PC-3 (cell line): ENCODE measurements around the gene MAML2. TPM values are rescaled to one million over a fixed set of nuclear protein-coding genes. Genes with fewer than 3 reads are reported as not detected.

Experiments
- ATAC-seq: fragments of 200-7000 bp; cut with Tn5 transposase; 2 replicates; pipeline ENCODE4 v1.9.1; 2020; ENCODE audit warnings: mild to moderate bottlenecking, moderate library complexity
- BruUV-seq: library from RNA; stranded (reverse); fragments of 400-500 nt; replicated peaks from 2 replicates; lab custom pipeline; 2021; lab: Mats Ljungman, UMichigan
- CTCF ChIA-PET: fragments of 300-600 bp; sonication (Branson Sonifier 250); formaldehyde crosslinking; loops from one replicate; lab custom pipeline; 2022; ENCODE audit warnings: antibody characterized with exemption; lab: Charles Lee
- POLR2A ChIA-PET: fragments of 300-600 bp; sonication (Branson Sonifier 250); formaldehyde crosslinking; loops from one replicate; lab custom pipeline; 2022; ENCODE audit warnings: antibody characterized with exemption; ENCODE audit not compliant: unreplicated experiment; lab: Charles Lee
- DNase-seq: peaks from one replicate; pipeline ENCODE4 v3.0.0-alpha.2; 2015
- H2AFZ ChIP-seq: fragments of 300-600 bp; sonication (generic); 2 replicates; pipeline ENCODE4 v1.6.0; 2016; ENCODE audit warnings: antibody characterized with exemption, low read length
- H3F3A ChIP-seq: fragments of 300-600 bp; sonication (generic); one replicate; pipeline ENCODE4 v1.6.0; 2017; ENCODE audit warnings: antibody characterized with exemption, low read length, control low read depth, mild to moderate bottlenecking; ENCODE audit not compliant: unreplicated experiment
- H3K27ac ChIP-seq: fragments of 300-600 bp; sonication (generic); 2 replicates; pipeline ENCODE4 v1.5.1; 2016; ENCODE audit warnings: mild to moderate bottlenecking, low read length
- H3K27me3 ChIP-seq: fragments of 300-600 bp; sonication (generic); 2 replicates; pipeline ENCODE4 v1.6.1; 2016; ENCODE audit warnings: low read length, mixed read lengths
- H3K36me3 ChIP-seq: fragments of 300-600 bp; sonication (generic); 2 replicates; pipeline ENCODE4 v1.6.1; 2016; ENCODE audit warnings: low read depth, mixed run types, low read length, mixed read lengths
- H3K4me1 ChIP-seq: fragments of 300-600 bp; sonication (generic); 2 replicates; pipeline ENCODE4 v1.5.1; 2016; ENCODE audit warnings: low read length; ENCODE audit not compliant: insufficient read depth
- H3K4me2 ChIP-seq: fragments of 300-600 bp; sonication (generic); 2 replicates; pipeline ENCODE4 v1.6.0; 2016; ENCODE audit warnings: low read length
- H3K4me3 ChIP-seq: fragments of 300-600 bp; sonication (generic); 2 replicates; pipeline ENCODE4 v1.5.1; 2016; ENCODE audit warnings: mild to moderate bottlenecking, low read length, mixed read lengths
- H3K79me2 ChIP-seq: fragments of 300-600 bp; sonication (generic); 2 replicates; pipeline ENCODE4 v1.6.1; 2017; ENCODE audit warnings: low read length, mixed read lengths
- H3K9ac ChIP-seq: fragments of 300-600 bp; sonication (generic); 2 replicates; pipeline ENCODE4 v1.6.0; 2016; ENCODE audit warnings: mild to moderate bottlenecking, low read length
- H3K9me2 ChIP-seq: fragments of 300-600 bp; sonication (generic); replicated peaks from 2 replicates; pipeline ENCODE4 v1.6.1; 2016; ENCODE audit warnings: mixed run types, low read length, mixed read lengths
- H3K9me3 ChIP-seq: fragments of 300-600 bp; sonication (generic); 2 replicates; pipeline ENCODE4 v1.6.1; 2016; ENCODE audit warnings: low read length, mixed read lengths
- H4K20me1 ChIP-seq: fragments of 300-600 bp; sonication (generic); 2 replicates; pipeline ENCODE4 v1.6.1; 2016; ENCODE audit warnings: low read length, mixed read lengths
- EZH2 ChIP-seq: fragments of 300-600 bp; sonication (generic); IDR thresholded peaks from one replicate; pipeline ENCODE4 v1.6.1; 2017; ENCODE audit warnings: antibody characterized with exemption, mild to moderate bottlenecking, low read length; ENCODE audit not compliant: unreplicated experiment
- EZH2phosphoT487 ChIP-seq: fragments of 300-600 bp; sonication (generic); IDR thresholded peaks from 2 replicates; pipeline ENCODE4 v1.6.1; 2018; ENCODE audit warnings: mild to moderate bottlenecking, antibody characterized with exemption, low read length, borderline replicate concordance
- intact Hi-C: fragments of 100-400 bp; cut with micrococcal nuclease; formaldehyde crosslinking; loops from 2 replicates; pipeline ENCODE4 v1.9.0; 2023
- total RNA-seq: library from RNA; depleted of rRNA; stranded (reverse); fragments of >200 nt; gene quantifications from 2 replicates; pipeline ENCODE4 v1.2.3, GENCODE V29; 2014
- TF ChIP-seq, protein P1 (sequence below): fragments of 300-600 bp; sonication (generic); conservative IDR thresholded peaks from 2 replicates; pipeline ENCODE4 v1.5.1; 2017; ENCODE audit warnings: antibody characterized with exemption, low read depth, mild to moderate bottlenecking, low read length

The MAML2 gene
- total RNA-seq, 1 experiment from 2014 or later = 10.9 TPM

- Histone ChIP-seq H2AFZ (no peak overlapping the region), H3K79me2 (no peaks in the 10 kb centered on the region), H3K9me2 (no peaks in the 10 kb centered on the region), H3K4me1 (peaks cover 49% of the 10 kb centered on the region), H3K36me3 (no peaks in the 10 kb centered on the region), H3K27ac (peak overlapping the region; percentile 91), H3K9me3 (no peaks in the 10 kb centered on the region), H3K9ac (peak overlapping the region; percentile 74), H3K4me2 (peak overlapping the region; percentile 82), H3K4me3 (peak overlapping the region; percentile 53; the same call in 1 of the 2 replicates), H4K20me1 (no peaks in the 10 kb centered on the region), H3F3A (peaks cover 4% of the 10 kb centered on the region), H3K27me3 (no peaks in the 10 kb centered on the region)
- no peak for DNase-seq
- ChIA-PET CTCF (interaction anchor here (0.6 to 1.4 kb wide), 4 partner anchors 10 to 306 kb away, joined by 4 to 11 read pairs (median 6); partner anchors contain the start of gene MAML2), POLR2A (interaction anchor here (1.1 kb wide), 1 partner anchor 306 kb away, joined by 4 read pairs; the partner anchor contains the start of gene MAML2)
- TF ChIP-seq EZH2phosphoT487 (no peak), EZH2 (no peak)
- TF ChIP-seq, protein P1, sequence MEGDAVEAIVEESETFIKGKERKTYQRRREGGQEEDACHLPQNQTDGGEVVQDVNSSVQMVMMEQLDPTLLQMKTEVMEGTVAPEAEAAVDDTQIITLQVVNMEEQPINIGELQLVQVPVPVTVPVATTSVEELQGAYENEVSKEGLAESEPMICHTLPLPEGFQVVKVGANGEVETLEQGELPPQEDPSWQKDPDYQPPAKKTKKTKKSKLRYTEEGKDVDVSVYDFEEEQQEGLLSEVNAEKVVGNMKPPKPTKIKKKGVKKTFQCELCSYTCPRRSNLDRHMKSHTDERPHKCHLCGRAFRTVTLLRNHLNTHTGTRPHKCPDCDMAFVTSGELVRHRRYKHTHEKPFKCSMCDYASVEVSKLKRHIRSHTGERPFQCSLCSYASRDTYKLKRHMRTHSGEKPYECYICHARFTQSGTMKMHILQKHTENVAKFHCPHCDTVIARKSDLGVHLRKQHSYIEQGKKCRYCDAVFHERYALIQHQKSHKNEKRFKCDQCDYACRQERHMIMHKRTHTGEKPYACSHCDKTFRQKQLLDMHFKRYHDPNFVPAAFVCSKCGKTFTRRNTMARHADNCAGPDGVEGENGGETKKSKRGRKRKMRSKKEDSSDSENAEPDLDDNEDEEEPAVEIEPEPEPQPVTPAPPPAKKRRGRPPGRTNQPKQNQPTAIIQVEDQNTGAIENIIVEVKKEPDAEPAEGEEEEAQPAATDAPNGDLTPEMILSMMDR = no peak
- ATAC-seq = no peak
- BruUV-seq = no TSS peak
- intact Hi-C loops = loop anchor here (1.0 to 5.0 kb wide), 5 partner anchors 60 to 352 kb away; partner anchors contain the start of genes CCDC82, CEP57 and MAML2
These were observed 306.1 kb downstream of the MAML2 start for GRCh38 chr11:96036863-96037262.

GRCh38 chr11:96035740-96036078 lies 307.3 kb downstream of the MAML2 start:
- Histone ChIP-seq H3K27ac (peak overlapping the region; percentile 82; the same call in 1 of the 2 replicates), H3F3A (peaks cover 4% of the 10 kb centered on the region), H3K4me2 (no peak overlapping the region), H3K4me1 (peaks cover 49% of the 10 kb centered on the region), H3K79me2 (no peaks in the 10 kb centered on the region), H3K36me3 (no peaks in the 10 kb centered on the region), H3K9me3 (no peaks in the 10 kb centered on the region), H4K20me1 (no peaks in the 10 kb centered on the region), H3K9me2 (no peaks in the 10 kb centered on the region), H2AFZ (no peak overlapping the region), H3K9ac (no peak overlapping the region), H3K27me3 (no peaks in the 10 kb centered on the region), H3K4me3 (no peak overlapping the region)
- BruUV-seq = no TSS peak
- no peak for DNase-seq
- ChIA-PET POLR2A (no interaction called here), CTCF (no interaction called here)
- intact Hi-C loops = loop anchor here (2.0 to 5.0 kb wide), 4 partner anchors 58 to 353 kb away; partner anchors contain the start of genes CCDC82 and CEP57
- TF ChIP-seq, protein P1 = no peak
- TF ChIP-seq EZH2phosphoT487 (no peak), EZH2 (no peak)
- no peak for ATAC-seq

DNA sequence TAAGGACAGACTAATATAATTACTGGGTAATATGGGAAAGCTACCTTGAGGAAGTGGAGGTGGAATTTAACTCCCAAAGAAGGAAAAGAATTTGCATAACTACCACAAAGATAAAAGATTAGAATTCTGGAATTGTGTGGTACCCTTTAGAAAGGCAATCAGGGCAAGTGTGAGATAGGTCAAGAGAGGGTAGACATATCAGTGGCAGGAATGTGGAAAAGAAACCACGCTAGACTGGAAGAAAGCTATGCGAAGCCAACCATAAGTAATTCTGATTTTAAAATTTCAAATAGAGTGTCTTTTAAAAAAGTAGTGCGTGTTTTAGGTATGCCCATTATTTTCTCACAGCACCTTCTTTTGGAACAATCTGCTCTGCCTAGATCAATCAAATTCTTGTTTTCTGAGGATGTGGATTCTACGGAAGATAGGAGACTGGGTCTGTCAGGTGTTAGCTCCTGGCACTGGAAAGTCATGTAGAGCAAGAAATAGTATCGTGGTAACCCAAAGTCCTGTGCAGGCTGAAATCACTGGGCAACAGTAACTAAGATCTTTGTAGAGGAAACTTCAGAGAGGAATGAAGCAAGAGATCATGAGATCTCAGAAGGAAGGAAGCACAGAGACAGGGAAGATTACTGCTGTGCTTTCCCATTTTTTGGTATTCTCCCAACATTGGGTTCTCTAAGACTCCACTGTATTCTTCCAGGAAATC lies 307.8 kb downstream of the MAML2 start:
- Histone ChIP-seq H3K79me2 (no peaks in the 10 kb centered on the region), H3K9me2 (no peaks in the 10 kb centered on the region), H3K9me3 (no peaks in the 10 kb centered on the region), H3K36me3 (no peaks in the 10 kb centered on the region), H3F3A (peaks cover 4% of the 10 kb centered on the region), H4K20me1 (no peaks in the 10 kb centered on the region), H3K9ac (no peak overlapping the region), H3K4me2 (no peak overlapping the region), H2AFZ (no peak overlapping the region), H3K4me3 (no peak overlapping the region), H3K27ac (peak overlapping the region; percentile 82), H3K27me3 (no peaks in the 10 kb centered on the region), H3K4me1 (peaks cover 49% of the 10 kb centered on the region)
- BruUV-seq = no TSS peak
- ATAC-seq (no peak), DNase-seq (no peak)
- TF ChIP-seq EZH2phosphoT487 = no peak
- TF ChIP-seq, protein P1 = no peak
- no peak for TF ChIP-seq EZH2
- CTCF ChIA-PET = interaction anchor here (0.6 to 0.7 kb wide), 3 partner anchors 47 to 290 kb away, joined by 9 to 14 read pairs (median 12); no protein-coding TSS in a partner anchor
- POLR2A ChIA-PET = interaction anchor here (0.6 to 0.7 kb wide), 2 partner anchors 116 to 250 kb away, joined by 6 to 14 read pairs; no protein-coding TSS in a partner anchor
- intact Hi-C loops = loop anchor here (5.0 kb wide), 2 partner anchors 58 to 243 kb away; partner anchors contain the start of gene CEP57
